IMR-90 (cell line): Measurements from ENCODE around the gene TMEM233. TPM values are rescaled to one million over a fixed set of nuclear protein-coding genes. Genes with fewer than 3 reads are reported as not detected.

Experiments used
- ATAC-seq: fragments of 200-7000 bp; cut with Tn5 transposase; 2 replicates; pipeline ENCODE4 v1.9.1; 2020; ENCODE audit warnings: low read depth, mild to moderate bottlenecking, moderate library complexity
- BruUV-seq: library from RNA; stranded (reverse); fragments of 400-500 nt; replicated peaks from 2 replicates; lab custom pipeline; 2021; lab: Mats Ljungman, UMichigan
- CTCF ChIA-PET: fragments of 300-600 bp; formaldehyde crosslinking; extraction: SDS; loops from one replicate; lab custom pipeline; 2021; ENCODE audit warnings: antibody characterized with exemption; lab: Yijun Ruan, JAX
- POLR2A ChIA-PET: fragments of 300-600 bp; sonication (Branson Sonifier 250); formaldehyde crosslinking; loops from one replicate; lab custom pipeline; 2022; ENCODE audit warnings: antibody characterized with exemption; ENCODE audit not compliant: unreplicated experiment; lab: Charles Lee
- DNase-seq: peaks from one replicate; pipeline ENCODE4 v3.0.0; 2013
- H2AFZ ChIP-seq: replicated peaks from 2 replicates; pipeline ENCODE3; 2013; ENCODE audit warnings: low read length, mild to moderate bottlenecking; ENCODE audit not compliant: poor library complexity
- H2AK5ac ChIP-seq: 2 replicates; pipeline ENCODE4 v1.6.1; 2013; ENCODE audit warnings: low read depth, low read length, inconsistent platforms
- H2AK9ac ChIP-seq: replicated peaks from 2 replicates; pipeline ENCODE3; 2013; ENCODE audit warnings: mild to moderate bottlenecking, low read depth, low read length, moderate library complexity; ENCODE audit not compliant: poor library complexity
- H2BK120ac ChIP-seq: 2 replicates; pipeline ENCODE4 v1.6.1; 2013; ENCODE audit warnings: low read depth, low read length, inconsistent platforms
- H2BK15ac ChIP-seq: 3 replicates; pipeline ENCODE4 v1.6.1; 2013; ENCODE audit warnings: low read depth, low read length, inconsistent platforms
- H2BK20ac ChIP-seq: 2 replicates; pipeline ENCODE4 v1.6.1; 2013; ENCODE audit warnings: low read depth, mild to moderate bottlenecking, inconsistent platforms, low read length, moderate library complexity
- H2BK5ac ChIP-seq: 2 replicates; pipeline ENCODE4 v1.6.1; 2013; ENCODE audit warnings: mild to moderate bottlenecking, low read depth, low read length, inconsistent platforms; ENCODE audit not compliant: poor library complexity, severe bottlenecking
- H3K14ac ChIP-seq: replicated peaks from 2 replicates; pipeline ENCODE4 v1.6.1; 2013; ENCODE audit warnings: low read depth, low read length, inconsistent platforms
- H3K18ac ChIP-seq: 2 replicates; pipeline ENCODE4 v1.6.1; 2013; ENCODE audit warnings: low read depth, low read length, control low read depth
- H3K23ac ChIP-seq: 2 replicates; pipeline ENCODE4 v1.6.1; 2013; ENCODE audit warnings: low read depth, low read length, inconsistent platforms
- H3K27ac ChIP-seq: 2 replicates; pipeline ENCODE4 v1.5.1; 2013; ENCODE audit warnings: mild to moderate bottlenecking, control low read depth, low read length; ENCODE audit not compliant: insufficient read depth
- H3K27me3 ChIP-seq: 2 replicates; pipeline ENCODE4 v1.6.1; 2013; ENCODE audit warnings: low read length; ENCODE audit not compliant: control insufficient read depth, insufficient read depth
- H3K36me3 ChIP-seq: 2 replicates; pipeline ENCODE4 v1.6.1; 2013; ENCODE audit warnings: low read length, mixed read lengths; ENCODE audit not compliant: control insufficient read depth, insufficient read depth
- H3K4ac ChIP-seq: 2 replicates; pipeline ENCODE4 v1.6.1; 2013; ENCODE audit warnings: low read depth, low read length, inconsistent platforms
- H3K4me1 ChIP-seq: 2 replicates; pipeline ENCODE4 v1.6.1; 2013; ENCODE audit warnings: low read length, mixed read lengths; ENCODE audit not compliant: control insufficient read depth, insufficient read depth
- H3K4me2 ChIP-seq: 2 replicates; pipeline ENCODE4 v1.6.1; 2013; ENCODE audit warnings: low read depth, mild to moderate bottlenecking, control low read depth, low read length, moderate library complexity
- H3K4me3 ChIP-seq: 2 replicates; pipeline ENCODE4 v1.5.1; 2013; ENCODE audit warnings: low read depth, mild to moderate bottlenecking, control low read depth, low read length, moderate library complexity; ENCODE audit not compliant: insufficient read depth
- H3K56ac ChIP-seq: 2 replicates; pipeline ENCODE4 v1.6.1; 2013; ENCODE audit warnings: low read length, inconsistent platforms; ENCODE audit not compliant: insufficient read depth; ENCODE audit errors: extremely low read depth
- H3K79me1 ChIP-seq, 2 experiments: 2 replicates each; pipeline ENCODE4 v1.6.1; 2013; ENCODE audit warnings: low read length in 2 of 2, inconsistent platforms in 1 of 2, low read depth in 1 of 2
- H3K9ac ChIP-seq: 2 replicates; pipeline ENCODE4 v1.6.1; 2013; ENCODE audit warnings: low read depth, low read length, control low read depth
- H3K9me1 ChIP-seq: 2 replicates; pipeline ENCODE4 v1.6.1; 2013; ENCODE audit warnings: low read length, inconsistent platforms; ENCODE audit not compliant: insufficient read depth
- H3K9me3 ChIP-seq: 2 replicates; pipeline ENCODE4 v1.6.1; 2013; ENCODE audit warnings: low read length; ENCODE audit not compliant: control insufficient read depth, insufficient read depth
- H4K20me1 ChIP-seq: 2 replicates; pipeline ENCODE4 v1.6.1; 2013; ENCODE audit warnings: low read length, inconsistent platforms; ENCODE audit not compliant: insufficient read depth
- H4K5ac ChIP-seq: 2 replicates; pipeline ENCODE4 v1.6.1; 2013; ENCODE audit warnings: mild to moderate bottlenecking, low read depth, low read length, control low read depth
- H4K8ac ChIP-seq, 2 experiments: 2 replicates each; pipeline ENCODE4 v1.6.1; 2013; ENCODE audit warnings: low read depth in 2 of 2, low read length in 2 of 2, control low read depth in 1 of 2, inconsistent platforms in 1 of 2
- H4K91ac ChIP-seq: 2 replicates; pipeline ENCODE4 v1.6.1; 2013; ENCODE audit warnings: low read depth, low read length, inconsistent platforms; ENCODE audit not compliant: insufficient read depth
- BHLHE40 ChIP-seq: fragments of 150-350 bp; IDR thresholded peaks from 2 replicates; pipeline ENCODE4 v1.6.1; 2016; ENCODE audit warnings: mild to moderate bottlenecking, low read depth, low read length
- CEBPB ChIP-seq: IDR thresholded peaks from 2 replicates; pipeline ENCODE4 v1.6.1; 2012; ENCODE audit warnings: low read depth, low read length, improper control_type of control experiment
- CHD1 ChIP-seq: IDR thresholded peaks from 2 replicates; pipeline ENCODE4 v1.6.1; 2012; ENCODE audit warnings: low read depth, low read length, improper control_type of control experiment
- FOS ChIP-seq: fragments of 150-350 bp; IDR thresholded peaks from 2 replicates; pipeline ENCODE4 v1.6.1; 2016; ENCODE audit warnings: low read depth, low read length
- MAFK ChIP-seq: IDR thresholded peaks from 2 replicates; pipeline ENCODE4 v1.6.1; 2012; ENCODE audit warnings: low read depth, low read length, improper control_type of control experiment
- MAZ ChIP-seq: IDR thresholded peaks from 2 replicates; pipeline ENCODE4 v1.6.1; 2012; ENCODE audit warnings: low read depth, mild to moderate bottlenecking, low read length, improper control_type of control experiment, moderate library complexity, borderline replicate concordance
- MXI1 ChIP-seq: IDR thresholded peaks from 2 replicates; pipeline ENCODE4 v1.6.1; 2012; ENCODE audit warnings: low read depth, mild to moderate bottlenecking, low read length, moderate library complexity, borderline replicate concordance
- NFE2L2 ChIP-seq: fragments of 150-350 bp; IDR thresholded peaks from 2 replicates; pipeline ENCODE4 v1.6.1; 2016; ENCODE audit warnings: low read depth, mild to moderate bottlenecking, low read length
- POLR2A ChIP-seq: IDR thresholded peaks from 2 replicates; pipeline ENCODE4 v1.6.1; 2012; ENCODE audit warnings: mild to moderate bottlenecking, low read depth, low read length
- RAD21 ChIP-seq: IDR thresholded peaks from 2 replicates; pipeline ENCODE4 v1.6.1; 2012; ENCODE audit warnings: low read length, improper control_type of control experiment
- RCOR1 ChIP-seq: IDR thresholded peaks from 2 replicates; pipeline ENCODE4 v1.6.1; 2012; ENCODE audit warnings: mild to moderate bottlenecking, low read length, improper control_type of control experiment; ENCODE audit not compliant: insufficient replicate concordance
- RFX5 ChIP-seq: IDR thresholded peaks from 2 replicates; pipeline ENCODE4 v1.8.0; 2012; ENCODE audit warnings: low read depth, mild to moderate bottlenecking, low read length, moderate library complexity
- SMC3 ChIP-seq: fragments of 150-350 bp; IDR thresholded peaks from 2 replicates; pipeline ENCODE4 v1.6.1; 2016; ENCODE audit warnings: low read depth, mild to moderate bottlenecking, antibody characterized with exemption, low read length, moderate library complexity
- WGBS, 2 experiments: methylation state at CpG; one replicate each; pipeline versions ENCODE4 v1.1.5 to v1.1.7; 2013; ENCODE audit warnings: missing lambda C conversion rate in 2 of 2; ENCODE audit not compliant: insufficient read length in 1 of 2; ENCODE audit errors: extremely low coverage in 2 of 2; 5-methylcytosine and 5-hydroxymethylcytosine counted together
- dilution Hi-C: fragments of 300-500 bp; cut with HindIII; formaldehyde crosslinking; loops from one replicate; pipeline ENCODE4 v1.14.3; 2018; ENCODE audit warnings: low sequenced_read_pairs; ENCODE audit not compliant: unreplicated experiment
- in situ Hi-C: fragments of 300-500 bp; cut with MboI; formaldehyde crosslinking; loops from 3 replicates; pipeline ENCODE4 v1.14.3; 2019; ENCODE audit warnings: low sequenced_read_pairs, inconsistent platforms, mixed read lengths
- intact Hi-C: fragments of 100-400 bp; cut with micrococcal nuclease; formaldehyde crosslinking; loops from 2 replicates; pipeline ENCODE4 v1.10.0; 2022
- polyA plus RNA-seq, 3 experiments: library from polyadenylated mRNA; depleted of rRNA; stranded (reverse); fragments of >200 nt; gene quantifications; 2 replicates each; pipeline ENCODE4 v1.2.3, GENCODE V29; 2012; ENCODE audit warnings: low replicate concordance in 1 of 3
- total RNA-seq: library from RNA; depleted of rRNA; stranded (reverse); fragments of >200 nt; gene quantifications from 2 replicates; pipeline ENCODE4 v1.2.3, GENCODE V29; 2012
- TF ChIP-seq, protein P1 (sequence below): conservative IDR thresholded peaks from 2 replicates; pipeline ENCODE4 v1.5.1; 2012; ENCODE audit warnings: mild to moderate bottlenecking, low read depth, low read length, improper control_type of control experiment
- TF ChIP-seq, protein P2 (sequence below): fragments of 150-350 bp; IDR thresholded peaks from 2 replicates; pipeline ENCODE4 v1.6.1; 2016; ENCODE audit warnings: low read depth, mild to moderate bottlenecking, low read length, moderate library complexity, borderline replicate concordance
- TF ChIP-seq, protein P3 (sequence below): fragments of 150-350 bp; IDR thresholded peaks from 2 replicates; pipeline ENCODE4 v1.6.1; 2017; ENCODE audit warnings: mild to moderate bottlenecking, antibody characterized with exemption, low read length, low read depth

Gene TMEM233
- total and polyA plus RNA-seq, 2 of the 4 experiments (the other 2 are of a cell fraction) = not detected

DNA sequence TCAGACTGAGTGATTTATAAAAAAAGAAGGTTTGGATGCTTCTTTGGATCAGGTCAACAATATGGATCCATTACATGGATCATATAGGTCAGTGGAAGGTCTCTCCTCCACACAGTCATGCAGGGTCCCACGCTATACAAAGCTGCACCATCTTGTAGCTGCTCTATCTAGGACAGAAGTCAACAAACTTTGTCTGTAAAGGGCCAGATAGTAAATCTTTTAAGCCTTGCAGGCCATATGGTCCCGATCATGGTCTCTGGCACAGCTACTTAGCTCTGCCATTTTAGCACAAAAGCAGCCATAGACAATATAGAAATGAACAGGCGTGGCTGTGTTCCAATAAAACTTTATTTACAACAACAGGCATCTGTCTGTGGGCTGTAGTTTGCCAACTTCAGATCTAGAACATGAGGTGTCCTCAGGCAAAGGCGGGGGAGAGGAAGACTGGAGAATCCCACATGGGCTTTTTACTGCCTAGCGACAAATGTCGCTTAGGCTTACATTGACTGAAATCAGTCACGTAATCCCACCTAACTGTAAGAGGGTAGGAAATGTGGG, 36.7 kb downstream of the TMEM233 start:
- no peak overlapping the region for H3K9ac ChIP-seq
- H2BK15ac ChIP-seq = no peak overlapping the region
- no peak overlapping the region for H3K18ac ChIP-seq
- ChIA-PET POLR2A (no interaction called here), CTCF (no interaction called here)
- TF ChIP-seq FOS (no peak), SMC3 (no peak), RCOR1 (no peak), MXI1 (no peak), CEBPB (no peak), RFX5 (no peak), MAZ (no peak), NFE2L2 (no peak), RAD21 (no peak), MAFK (no peak), POLR2A (no peak), CHD1 (no peak), BHLHE40 (no peak)
- TF ChIP-seq, protein P1, sequence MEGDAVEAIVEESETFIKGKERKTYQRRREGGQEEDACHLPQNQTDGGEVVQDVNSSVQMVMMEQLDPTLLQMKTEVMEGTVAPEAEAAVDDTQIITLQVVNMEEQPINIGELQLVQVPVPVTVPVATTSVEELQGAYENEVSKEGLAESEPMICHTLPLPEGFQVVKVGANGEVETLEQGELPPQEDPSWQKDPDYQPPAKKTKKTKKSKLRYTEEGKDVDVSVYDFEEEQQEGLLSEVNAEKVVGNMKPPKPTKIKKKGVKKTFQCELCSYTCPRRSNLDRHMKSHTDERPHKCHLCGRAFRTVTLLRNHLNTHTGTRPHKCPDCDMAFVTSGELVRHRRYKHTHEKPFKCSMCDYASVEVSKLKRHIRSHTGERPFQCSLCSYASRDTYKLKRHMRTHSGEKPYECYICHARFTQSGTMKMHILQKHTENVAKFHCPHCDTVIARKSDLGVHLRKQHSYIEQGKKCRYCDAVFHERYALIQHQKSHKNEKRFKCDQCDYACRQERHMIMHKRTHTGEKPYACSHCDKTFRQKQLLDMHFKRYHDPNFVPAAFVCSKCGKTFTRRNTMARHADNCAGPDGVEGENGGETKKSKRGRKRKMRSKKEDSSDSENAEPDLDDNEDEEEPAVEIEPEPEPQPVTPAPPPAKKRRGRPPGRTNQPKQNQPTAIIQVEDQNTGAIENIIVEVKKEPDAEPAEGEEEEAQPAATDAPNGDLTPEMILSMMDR = no peak
- TF ChIP-seq, protein P2, sequence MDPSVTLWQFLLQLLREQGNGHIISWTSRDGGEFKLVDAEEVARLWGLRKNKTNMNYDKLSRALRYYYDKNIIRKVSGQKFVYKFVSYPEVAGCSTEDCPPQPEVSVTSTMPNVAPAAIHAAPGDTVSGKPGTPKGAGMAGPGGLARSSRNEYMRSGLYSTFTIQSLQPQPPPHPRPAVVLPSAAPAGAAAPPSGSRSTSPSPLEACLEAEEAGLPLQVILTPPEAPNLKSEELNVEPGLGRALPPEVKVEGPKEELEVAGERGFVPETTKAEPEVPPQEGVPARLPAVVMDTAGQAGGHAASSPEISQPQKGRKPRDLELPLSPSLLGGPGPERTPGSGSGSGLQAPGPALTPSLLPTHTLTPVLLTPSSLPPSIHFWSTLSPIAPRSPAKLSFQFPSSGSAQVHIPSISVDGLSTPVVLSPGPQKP = no peak
- TF ChIP-seq, protein P3, sequence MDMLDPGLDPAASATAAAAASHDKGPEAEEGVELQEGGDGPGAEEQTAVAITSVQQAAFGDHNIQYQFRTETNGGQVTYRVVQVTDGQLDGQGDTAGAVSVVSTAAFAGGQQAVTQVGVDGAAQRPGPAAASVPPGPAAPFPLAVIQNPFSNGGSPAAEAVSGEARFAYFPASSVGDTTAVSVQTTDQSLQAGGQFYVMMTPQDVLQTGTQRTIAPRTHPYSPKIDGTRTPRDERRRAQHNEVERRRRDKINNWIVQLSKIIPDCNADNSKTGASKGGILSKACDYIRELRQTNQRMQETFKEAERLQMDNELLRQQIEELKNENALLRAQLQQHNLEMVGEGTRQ = no peak
- no peak overlapping the region for H3K56ac ChIP-seq
- no peak for DNase-seq
- no peak overlapping the region for H3K4me3 ChIP-seq
- H2AK5ac ChIP-seq = no peak overlapping the region
- H2AFZ ChIP-seq = no peak overlapping the region
- no peak overlapping the region for H3K14ac ChIP-seq
- H4K20me1 ChIP-seq = no peaks in the 10 kb centered on the region
- no peak overlapping the region for H4K91ac ChIP-seq
- H3K36me3 ChIP-seq = no peaks in the 10 kb centered on the region
- no peak overlapping the region for H2BK5ac ChIP-seq
- H3K27ac ChIP-seq = no peak overlapping the region
- dilution Hi-C loops (no loop called here), in situ Hi-C loops (no loop called here), intact Hi-C loops (no loop called here)
- no peaks in the 10 kb centered on the region for H3K9me1 ChIP-seq
- H3K23ac ChIP-seq = no peak overlapping the region
- no peak overlapping the region for H2BK120ac ChIP-seq
- H4K5ac ChIP-seq = no peak overlapping the region
- BruUV-seq = no TSS peak
- 83% methylated on average over 1 of the region's 7 CpGs; no CpG with 5 or more reads in 1 of the 2 experiments for WGBS, 2 experiments
- no peak overlapping the region for H3K4ac ChIP-seq
- no peaks in the 10 kb centered on the region for H3K79me1 ChIP-seq
- H3K9me3 ChIP-seq = no peaks in the 10 kb centered on the region
- H2AK9ac ChIP-seq = no peak overlapping the region
- ATAC-seq = no peak
- no peak overlapping the region for H2BK20ac ChIP-seq
- no peaks in the 10 kb centered on the region for H3K4me1 ChIP-seq
- H3K4me2 ChIP-seq = no peak overlapping the region
- H3K27me3 ChIP-seq = no peaks in the 10 kb centered on the region
- no peak overlapping the region for H4K8ac ChIP-seq
